Sciatic nerve (tissue), 2 donors: ENCODE results near the gene KPTN. TPM values are rescaled to one million over a fixed set of nuclear protein-coding genes. Genes with fewer than 3 reads are reported as not detected.
"Not testable (repeated sequence)": the region's sequence is repeated elsewhere in the genome, so short reads cannot be mapped to it uniquely, and the experiment has no call there.

ENCODE experiments used
- ATAC-seq: fragments of 200-7000 bp; cut with Tn5 transposase; one replicate; pipeline ENCODE4 v1.9.1; 2020; ENCODE audit warnings: mild to moderate bottlenecking, moderate library complexity
- DNase-seq: peaks from one replicate; pipeline ENCODE4 v3.0.0-alpha.2; 2020; ENCODE audit warnings: low spot score
- intact Hi-C: fragments of 100-400 bp; cut with DNase I; formaldehyde crosslinking; loops from one replicate; pipeline ENCODE4 v1.14.2; 2022
- total RNA-seq: library from RNA; stranded (reverse); fragmentation: NEBNext Ultra II Directional; extraction: Animal tissue kit (Norgen Biotek cat#: 25700); gene quantifications from one replicate; pipeline ENCODE4 v1.2.1, GENCODE V29; 2021
- donor health status: DM: no; HTN: no; CAD: no.
- donor health status: DM: no; HTN: no; CAD: no.

Gene KPTN
- total RNA-seq, 1 donor from 2014 or later, result 6.3 TPM

DNA sequence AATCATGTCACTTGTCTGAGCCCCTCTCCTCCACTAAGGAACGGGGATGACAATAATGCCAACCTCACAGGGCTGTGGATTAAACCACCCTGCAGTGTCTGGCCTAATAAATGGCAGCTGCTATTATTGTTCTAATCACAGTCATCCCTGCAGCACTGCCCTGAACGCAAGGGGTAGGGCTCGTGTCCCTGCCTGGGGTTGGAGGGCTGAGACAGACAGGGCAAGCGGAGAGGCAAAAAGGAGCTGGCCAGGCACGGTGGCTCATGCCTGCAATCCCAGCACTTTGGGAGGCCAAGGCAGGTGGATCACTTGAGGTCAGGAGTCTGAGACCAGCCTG, 10.2 kb upstream of the KPTN start:
- intact Hi-C loops, result no loop called here
- ATAC-seq (no peak), DNase-seq (no peak)

DNA sequence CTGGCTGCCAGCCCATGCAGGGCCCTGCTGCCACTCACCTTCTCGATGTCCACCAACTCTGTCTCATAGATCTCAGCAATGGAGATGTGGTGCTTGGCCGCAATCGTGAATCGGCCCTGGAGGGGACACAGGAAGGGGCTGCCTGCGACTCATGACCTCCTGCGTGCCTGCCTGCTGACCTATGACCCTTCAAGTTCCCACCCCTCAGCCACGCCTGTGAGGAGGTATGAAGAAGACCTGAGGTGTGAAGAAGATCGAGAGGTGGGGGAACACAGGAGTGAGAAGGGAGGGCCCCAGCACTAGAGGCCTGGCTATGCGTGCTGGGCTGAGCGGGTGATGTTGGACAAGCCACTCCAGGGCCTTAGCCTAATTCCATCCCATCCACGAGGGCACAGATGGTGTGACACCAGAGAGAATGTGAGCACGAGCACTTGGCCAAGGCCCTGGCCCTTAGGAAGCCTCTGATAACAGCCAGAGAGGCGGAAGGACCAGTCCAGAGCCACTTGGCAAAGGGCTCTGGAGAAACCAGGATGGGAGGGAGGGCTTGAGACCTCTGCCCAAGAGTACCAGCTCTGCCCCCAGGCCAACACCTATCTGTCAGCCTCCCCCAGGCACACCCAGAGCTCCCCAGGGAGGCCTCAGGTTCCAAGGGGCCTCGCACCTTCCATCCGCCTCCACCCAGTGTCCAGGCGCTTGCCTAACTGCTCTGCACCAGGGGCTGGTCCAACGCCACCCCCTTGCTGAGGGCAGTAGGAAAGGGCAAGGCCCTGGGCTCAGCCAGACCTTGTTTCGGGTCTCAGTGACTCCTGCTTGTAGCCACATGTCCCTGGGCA, 9.6 kb upstream of the KPTN start:
- DNase-seq (no peak), ATAC-seq (no peak)
- intact Hi-C loops, result no loop called here

DNA sequence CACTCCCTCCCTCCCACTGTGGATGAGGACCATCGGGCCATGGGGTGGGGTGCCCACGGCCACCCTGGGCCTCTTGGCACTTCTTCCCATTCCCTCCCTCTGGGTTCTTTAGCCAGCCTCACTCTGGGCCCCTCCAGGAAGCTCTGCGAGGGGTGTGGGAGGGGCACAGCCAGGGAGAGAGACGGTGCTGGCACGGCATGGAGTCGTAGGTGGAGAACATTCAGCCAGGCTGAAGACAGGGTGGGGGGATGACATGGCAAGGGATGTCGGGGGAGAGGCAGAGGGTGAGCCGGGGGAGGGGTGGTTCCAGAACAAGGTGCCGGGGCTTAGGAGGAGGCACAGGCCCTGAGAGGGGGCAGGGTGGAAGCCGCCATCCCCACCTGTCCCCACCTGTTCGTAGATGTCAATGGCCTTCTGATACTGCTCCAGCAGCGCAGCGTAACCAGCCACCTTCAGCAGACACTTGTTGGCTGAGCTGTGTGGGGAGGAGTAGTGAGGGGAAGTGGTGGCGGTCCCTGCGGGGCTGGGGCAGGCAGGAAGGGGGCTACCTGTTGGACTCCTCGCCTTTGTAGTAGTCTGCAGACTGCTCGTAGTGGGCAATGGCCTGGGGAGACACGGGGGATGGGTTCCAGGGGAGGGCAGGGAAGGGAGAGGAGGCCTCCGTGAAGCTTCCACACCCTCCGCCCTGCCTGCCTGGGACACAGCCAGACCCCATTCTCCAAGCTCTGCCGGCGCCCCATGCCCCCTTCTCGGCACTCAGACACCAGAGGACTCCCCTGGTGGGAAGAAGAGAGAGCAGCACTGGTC, 8.8 kb upstream of the KPTN start:
- DNase-seq (no peak), ATAC-seq (peak; percentile 2)
- intact Hi-C loops, result no loop called here

DNA sequence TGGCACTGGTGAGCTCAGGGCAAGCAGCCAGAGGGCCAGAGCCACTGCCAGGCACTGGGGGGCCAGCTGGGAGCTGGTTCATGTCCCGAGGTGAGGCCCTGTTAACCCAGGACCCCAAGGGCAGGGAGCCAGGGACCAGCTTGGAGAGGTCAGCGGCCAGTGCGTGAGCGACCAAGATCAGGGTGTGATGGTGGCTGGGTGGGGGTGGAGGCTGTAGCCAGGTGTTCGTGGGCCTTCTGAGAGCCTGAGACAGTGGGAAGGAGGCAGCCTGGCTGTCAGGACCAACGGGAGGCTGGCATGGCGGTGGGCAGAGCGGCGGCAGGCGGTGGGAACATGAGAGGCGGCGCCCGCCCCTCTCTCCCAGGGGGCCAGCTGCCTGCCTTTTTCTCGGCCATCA, 8.1 kb upstream of the KPTN start:
- DNase-seq, result no peak
- ATAC-seq, result no peak
- intact Hi-C loops, result no loop called here

DNA sequence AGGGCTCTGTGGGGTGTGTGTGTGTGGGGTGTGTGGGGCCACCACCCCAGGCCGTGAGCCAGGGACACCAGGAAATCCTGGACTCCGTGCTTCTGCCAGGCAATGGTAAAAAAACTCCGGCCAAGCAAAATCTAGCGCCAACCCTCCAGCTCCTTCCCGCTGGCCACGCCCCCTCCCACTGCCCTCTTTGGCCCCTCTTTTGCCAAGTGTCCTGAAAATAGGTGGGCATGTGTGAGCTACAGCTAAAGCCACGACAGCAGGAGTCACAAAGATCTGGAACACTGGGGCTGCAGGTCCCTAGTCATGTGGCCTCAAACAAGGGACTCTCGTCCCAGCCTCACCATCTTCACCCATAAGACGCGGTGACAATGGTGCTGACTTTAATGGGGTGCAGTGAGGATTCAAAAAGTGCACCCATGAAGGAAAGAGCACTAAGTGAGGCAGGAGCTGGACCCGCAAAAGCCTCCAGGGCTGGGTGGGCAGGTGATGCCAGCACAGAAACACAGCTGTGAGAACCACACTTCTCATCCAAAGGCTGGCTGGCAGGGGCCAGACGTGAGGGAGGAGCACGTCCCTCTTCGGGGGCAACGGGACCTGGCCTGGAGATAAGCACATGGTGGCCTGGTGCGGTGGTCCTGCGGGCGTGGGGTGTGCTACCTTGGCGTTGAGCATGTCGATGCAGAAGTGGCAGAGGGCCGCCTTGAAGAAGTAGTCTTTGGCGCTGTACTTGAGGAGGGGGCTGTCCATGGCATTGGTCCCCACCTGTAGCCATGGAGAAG, 7.5 kb upstream of the KPTN start:
- intact Hi-C loops, result no loop called here
- ATAC-seq (no peak), DNase-seq (no peak)

DNA sequence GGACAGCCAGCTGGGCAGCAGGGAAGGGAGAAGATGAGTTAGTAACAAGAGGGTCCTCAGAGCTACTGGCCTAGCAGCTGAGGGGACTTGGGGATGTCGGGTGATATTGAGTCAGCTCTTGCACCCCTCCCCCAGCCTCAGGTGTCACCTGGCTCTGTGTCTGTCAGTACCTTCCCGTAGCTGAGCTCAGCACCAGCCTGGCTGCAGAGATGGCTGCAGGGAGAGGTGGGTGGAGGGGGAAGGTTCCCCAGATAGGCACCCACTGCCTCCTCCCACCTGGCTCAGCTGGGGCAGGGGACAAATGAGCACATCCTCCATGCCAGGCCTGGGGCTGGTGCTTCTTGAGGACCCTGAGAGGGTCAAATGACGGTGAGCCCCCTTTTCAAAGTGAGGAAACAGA, 6.8 kb upstream of the KPTN start:
- no peak for ATAC-seq
- DNase-seq, result no peak
- intact Hi-C loops, result no loop called here

DNA sequence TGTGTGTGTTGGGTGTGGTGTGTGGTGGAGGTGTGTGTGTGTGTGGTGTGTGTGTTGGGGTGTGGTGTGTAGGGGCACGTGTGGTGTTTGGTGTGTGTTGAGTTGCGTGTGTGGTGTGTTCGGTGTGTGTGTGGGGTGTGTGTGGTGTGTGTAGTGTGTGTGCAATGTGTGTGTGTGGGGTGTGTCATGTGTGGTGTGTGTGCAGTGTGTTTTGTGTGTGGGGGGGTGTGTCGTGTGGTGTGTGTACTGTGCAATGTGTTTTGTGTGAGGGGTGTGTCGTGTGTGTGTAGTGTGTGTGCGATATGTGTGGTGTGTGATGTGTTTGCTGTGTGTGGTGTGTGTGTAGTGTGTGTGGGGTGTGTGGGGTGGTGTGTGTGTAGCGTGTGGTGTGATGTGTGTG, 6.0 kb upstream of the KPTN start:
- DNase-seq (no peak), ATAC-seq (no peak)
- intact Hi-C loops, result no loop called here

DNA sequence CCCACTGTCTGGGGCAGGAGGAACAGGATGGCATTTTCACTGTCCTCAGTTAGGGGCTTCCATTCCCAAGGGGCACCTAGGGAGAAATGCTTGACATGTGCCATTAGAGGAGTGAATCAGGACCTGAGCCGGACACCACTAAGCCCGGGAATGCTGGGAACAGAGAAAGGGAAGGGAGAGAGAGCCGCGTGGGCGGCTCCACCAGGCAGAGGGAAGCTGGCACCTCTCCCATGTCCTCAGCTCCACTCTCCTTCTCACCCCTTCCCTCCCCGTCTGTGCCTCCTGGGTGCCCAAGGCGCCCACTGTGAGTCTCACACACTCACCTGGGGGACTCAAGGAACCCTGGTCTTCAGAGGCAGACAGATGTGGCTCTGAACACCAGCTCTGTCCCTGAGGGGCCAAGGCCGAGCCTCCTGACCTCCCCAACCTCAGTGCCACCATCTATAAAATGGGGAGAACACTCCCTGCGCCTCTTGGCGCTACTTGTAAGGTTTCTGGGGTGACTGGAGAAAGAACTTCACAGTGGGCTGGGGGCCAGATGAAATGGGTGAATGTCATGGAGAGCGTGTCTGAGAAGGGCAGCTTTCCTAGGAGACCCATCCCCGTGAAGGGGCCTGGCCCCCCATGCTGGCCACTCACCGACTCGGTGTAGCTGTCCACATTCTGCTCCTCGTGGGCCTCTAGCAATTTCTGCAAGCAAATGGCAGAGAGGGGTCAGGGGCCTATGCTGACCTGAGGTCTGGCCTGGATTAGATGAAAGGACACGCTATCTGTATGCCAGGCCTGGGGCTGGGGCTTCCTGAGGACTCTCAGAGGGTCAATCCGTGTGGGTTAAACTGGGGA, 5.3 kb upstream of the KPTN start:
- no peak for DNase-seq
- intact Hi-C loops, result no loop called here
- no peak for ATAC-seq

DNA sequence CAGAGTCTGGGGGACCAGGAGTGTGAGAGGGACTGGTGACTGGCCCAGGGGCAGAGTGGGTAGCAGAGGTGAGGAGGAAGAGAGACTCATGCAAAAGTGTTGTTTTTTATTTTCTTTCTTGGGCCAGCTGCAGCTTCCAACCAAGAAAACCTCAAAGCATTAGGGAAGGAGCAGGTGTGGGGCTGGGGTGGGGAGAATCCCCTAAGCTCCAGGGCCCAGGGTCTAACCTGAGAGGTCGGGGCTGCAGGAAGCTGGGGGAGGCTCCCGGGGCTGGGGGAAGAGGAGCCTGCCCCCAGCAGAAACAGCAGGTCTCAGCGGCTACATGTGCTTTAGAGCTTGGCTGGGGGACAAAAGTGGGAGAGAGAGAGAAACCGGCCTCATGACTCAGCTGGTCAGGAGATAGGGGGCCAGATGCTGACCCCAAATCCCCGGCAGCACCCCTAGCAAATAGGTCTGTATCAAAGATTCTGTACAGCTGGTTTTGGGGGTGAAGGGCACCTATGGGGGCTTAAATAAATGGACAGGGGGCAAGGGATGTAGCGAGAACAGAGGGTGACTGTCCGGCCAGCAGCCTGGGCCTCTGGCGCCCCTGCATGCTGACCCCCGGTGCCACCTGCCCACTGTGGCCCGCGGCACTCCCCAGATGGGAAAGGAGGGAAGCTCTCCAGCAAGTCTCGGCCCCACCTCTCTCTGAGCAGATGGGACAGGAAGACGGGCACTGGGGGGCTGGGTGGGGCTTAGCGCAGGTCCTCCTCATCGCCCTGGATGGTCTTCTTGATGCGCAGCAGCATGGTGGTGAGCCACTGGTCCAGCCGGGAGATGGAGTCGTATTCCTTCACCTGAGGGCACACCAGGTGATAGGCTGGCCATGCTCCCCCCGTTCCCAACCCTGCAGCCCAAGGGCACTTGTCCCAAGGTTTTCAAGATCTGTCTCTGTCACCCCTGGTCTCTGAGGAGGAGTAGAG, 3.8 kb upstream of the KPTN start:
- DNase-seq, result no peak
- intact Hi-C loops, result no loop called here
- ATAC-seq, result no peak

DNA sequence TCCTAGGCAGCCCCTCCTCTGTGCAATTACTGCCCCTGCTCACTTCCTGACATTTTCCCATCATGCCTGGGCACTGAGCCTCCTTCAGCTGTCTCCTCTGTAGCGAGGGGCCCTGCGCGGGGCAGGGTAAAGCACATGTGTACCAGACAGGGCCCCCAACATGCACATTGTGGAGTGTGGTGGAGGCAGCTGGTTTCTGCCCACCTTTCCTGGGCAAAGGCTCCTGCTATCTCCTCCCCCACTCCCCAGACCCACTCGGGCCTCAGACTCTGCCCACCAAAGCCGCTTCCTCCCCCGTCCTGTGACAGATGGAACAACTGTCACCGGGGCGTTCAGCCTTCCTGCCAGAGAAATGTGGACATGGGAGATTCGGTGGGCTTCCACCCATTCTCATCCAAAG, 2.9 kb upstream of the KPTN start:
- ATAC-seq, result no peak
- no peak for DNase-seq
- intact Hi-C loops, result no loop called here

DNA sequence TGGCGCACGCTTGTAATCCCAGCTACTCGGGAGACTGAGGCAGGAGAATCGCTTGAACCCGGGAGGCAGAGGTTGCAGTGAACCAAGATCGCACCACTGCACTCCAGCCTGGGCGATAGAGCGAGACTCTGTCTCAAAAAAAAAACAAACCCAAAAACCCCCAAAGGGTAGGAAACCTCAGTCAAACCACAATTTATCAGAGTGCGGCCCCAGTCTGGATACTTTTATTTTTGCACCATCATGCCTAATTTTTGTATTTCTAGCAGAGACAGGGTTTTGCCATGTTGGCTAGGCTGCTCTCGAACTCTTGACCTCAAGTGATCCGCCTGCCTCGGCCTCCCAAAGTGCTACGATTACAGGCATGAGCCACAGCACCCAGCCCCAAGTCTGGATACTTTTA, 2.2 kb upstream of the KPTN start:
- DNase-seq, intact Hi-C loops, ATAC-seq: not testable (repeated sequence)

DNA sequence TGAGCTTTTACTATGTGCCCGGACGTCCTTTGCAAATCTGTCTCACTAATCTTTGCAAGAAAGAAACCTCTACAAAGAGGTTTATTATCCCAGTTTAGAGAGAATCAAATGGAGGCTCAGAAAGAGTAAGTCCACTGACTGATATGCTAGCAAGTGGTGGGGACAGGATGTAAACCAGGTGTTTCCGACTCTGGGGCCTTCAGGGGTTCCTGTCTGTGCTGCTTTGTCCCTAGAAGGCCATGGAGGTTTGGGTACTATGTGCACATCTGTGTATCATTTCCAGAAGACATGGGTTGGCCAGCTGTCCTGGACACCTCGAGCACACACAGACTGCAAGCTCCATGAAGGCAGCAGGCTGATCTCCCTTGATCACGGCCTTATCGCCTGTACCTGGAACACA, 1.2 kb upstream of the KPTN start:
- ATAC-seq (no peak), DNase-seq (no peak)
- intact Hi-C loops, result no loop called here

DNA sequence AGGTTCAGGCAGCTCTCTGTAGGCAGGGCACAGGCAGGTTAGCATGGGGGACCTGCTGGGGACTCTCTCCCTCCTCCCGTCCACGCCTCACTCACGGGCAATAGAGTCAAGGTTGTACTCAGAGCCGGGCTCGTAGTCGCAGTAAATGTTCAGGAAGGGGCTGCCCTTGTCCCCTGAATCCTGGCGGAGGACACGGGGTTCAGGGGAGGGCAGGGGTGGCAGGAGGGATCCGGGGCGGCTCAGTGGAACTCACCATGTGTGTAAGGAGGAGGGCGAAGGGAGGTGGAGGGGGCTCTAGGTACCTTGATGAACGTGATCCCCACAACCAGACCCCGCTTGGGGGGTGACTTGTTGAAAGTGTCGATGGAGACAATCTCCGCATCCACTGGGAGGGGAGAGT, 819 bp downstream of the KPTN start:
- intact Hi-C loops, result no loop called here
- ATAC-seq (peak; percentile 1), DNase-seq (no peak)

DNA sequence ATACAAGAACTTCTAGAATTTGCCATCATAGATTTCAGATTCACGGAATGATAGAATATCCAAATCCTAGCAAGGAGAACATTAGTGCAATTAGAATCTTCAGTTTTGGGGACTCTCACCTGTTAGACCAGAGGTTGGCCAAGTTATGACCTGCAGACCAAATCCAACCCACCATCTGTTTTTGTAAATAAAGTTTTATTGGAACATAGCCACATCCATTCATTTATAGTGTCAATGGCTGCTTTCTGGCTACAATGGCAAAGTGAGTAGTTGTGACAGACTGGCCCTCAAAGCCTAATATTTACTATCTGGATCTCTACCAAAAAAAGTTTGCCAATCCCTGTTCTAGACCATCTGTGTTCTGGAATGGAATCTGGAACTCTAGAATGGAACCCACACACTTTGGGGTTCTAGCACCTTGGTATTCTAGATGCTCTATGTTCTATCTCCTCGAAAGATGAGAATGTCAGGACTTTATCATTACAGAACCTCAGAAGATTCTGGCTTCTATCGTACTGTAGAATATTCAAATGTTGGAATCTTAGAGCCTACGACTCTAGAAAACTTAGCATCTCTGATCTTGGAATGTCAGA, 2.5 kb downstream of the KPTN start:
- ATAC-seq, result no peak
- intact Hi-C loops, result no loop called here
- DNase-seq, result no peak

DNA sequence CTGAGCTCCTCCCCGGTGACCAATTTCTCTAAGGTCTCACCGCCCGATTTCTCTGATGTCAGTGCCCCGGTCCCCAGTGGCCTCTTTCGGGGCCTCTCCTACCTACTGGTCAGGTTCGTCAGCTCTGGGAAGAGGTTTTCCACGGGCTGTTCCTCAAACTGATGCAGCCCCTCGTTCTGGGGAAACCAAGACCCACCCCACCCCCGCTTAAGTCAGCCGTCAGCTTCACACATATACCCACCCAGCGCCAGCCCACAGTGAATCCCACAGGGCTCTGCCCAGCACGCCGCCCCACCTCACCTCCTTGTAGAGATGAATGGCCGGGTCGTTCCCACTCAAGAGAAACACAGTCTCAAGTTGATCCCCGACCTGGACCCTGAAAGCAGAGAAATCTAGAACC, 3.4 kb downstream of the KPTN start:
- DNase-seq (no peak), ATAC-seq (no peak)
- intact Hi-C loops, result no loop called here

DNA sequence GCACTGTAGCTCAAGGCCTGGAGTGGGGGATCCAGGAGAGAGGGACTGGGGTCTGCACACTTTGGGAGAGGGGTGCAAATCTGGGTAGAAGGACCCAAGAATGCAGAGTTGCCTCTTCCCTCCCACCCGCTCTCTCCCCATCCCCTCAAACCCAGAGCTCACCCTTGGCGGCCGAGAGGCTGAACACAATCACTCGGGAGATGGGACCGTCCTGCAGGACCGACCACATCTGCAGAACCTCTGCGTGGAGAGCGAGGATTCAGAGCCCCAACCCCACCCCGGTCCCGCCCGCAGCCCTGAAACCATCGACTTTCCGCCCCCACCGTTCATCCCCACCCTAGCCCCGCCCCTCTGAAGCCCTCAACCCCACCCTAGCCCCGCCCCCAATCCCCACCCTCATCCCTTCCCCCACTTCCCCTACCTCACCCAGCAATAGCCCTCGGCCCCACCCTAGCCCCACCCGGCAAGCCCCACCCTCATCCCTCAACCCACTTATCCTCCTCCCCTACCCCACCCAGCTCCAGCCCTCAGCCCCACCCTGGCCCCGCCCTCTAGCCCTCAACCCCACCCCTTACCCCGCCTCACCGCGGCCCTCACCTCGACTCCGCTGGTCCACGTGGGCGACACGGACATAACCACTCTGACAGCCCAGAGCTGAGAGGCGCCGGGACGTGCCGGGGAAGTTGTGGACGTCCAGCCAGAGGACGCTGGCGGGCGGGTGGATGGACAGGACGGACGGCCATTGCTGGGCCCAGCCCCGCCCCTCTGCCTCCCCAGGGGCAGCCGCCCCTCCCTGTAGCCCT, 4.1 kb downstream of the KPTN start:
- ATAC-seq (no peak), DNase-seq (no peak)
- intact Hi-C loops, result no loop called here

DNA sequence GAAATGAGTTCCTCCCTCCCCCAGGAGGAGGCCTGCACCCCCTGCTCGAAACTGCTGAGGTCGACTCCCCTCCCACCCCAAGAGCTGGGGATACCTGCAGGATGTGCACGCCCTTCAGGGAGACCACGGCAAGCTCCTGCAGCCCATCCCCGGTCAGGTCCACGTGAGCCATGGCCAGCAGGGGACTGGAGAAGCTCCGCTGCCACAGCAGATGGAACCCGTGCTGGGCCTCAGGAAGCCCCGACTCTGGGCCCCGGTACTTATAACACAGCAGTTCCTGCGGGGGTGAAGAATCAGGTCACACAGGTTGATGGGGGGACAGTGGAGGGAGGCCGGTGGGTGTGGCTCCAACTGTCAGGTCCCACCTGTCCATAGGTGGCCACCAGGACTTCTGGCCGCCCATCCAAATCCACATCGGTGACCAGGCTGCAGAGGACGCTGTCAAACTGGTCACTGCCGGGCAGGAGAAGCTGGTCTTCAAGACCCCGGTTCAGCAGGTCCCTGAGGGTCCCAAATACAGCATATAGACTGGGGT, 7.5 kb downstream of the KPTN start:
- intact Hi-C loops, result no loop called here
- no peak for ATAC-seq

More for the DNA sequence above, 7.5 kb downstream of the KPTN start:
- no peak for DNase-seq
